IMR-90 (cell line): ENCODE data around the gene CNPY3. TPM values are rescaled to one million over a fixed set of nuclear protein-coding genes. Genes with fewer than 3 reads are reported as not detected.

Experiments used
- ATAC-seq: fragments of 200-7000 bp; cut with Tn5 transposase; 2 replicates; pipeline ENCODE4 v1.9.1; 2020; ENCODE audit warnings: low read depth, mild to moderate bottlenecking, moderate library complexity
- BruUV-seq: library from RNA; stranded (reverse); fragments of 400-500 nt; replicated peaks from 2 replicates; lab custom pipeline; 2021; lab: Mats Ljungman, UMichigan
- CTCF ChIA-PET: fragments of 300-600 bp; formaldehyde crosslinking; extraction: SDS; loops from one replicate; lab custom pipeline; 2021; ENCODE audit warnings: antibody characterized with exemption; lab: Yijun Ruan, JAX
- POLR2A ChIA-PET: fragments of 300-600 bp; sonication (Branson Sonifier 250); formaldehyde crosslinking; loops from one replicate; lab custom pipeline; 2022; ENCODE audit warnings: antibody characterized with exemption; ENCODE audit not compliant: unreplicated experiment; lab: Charles Lee
- DNase-seq: peaks from one replicate; pipeline ENCODE4 v3.0.0; 2013
- H2AFZ ChIP-seq: replicated peaks from 2 replicates; pipeline ENCODE3; 2013; ENCODE audit warnings: low read length, mild to moderate bottlenecking; ENCODE audit not compliant: poor library complexity
- H2AK5ac ChIP-seq: 2 replicates; pipeline ENCODE4 v1.6.1; 2013; ENCODE audit warnings: low read depth, low read length, inconsistent platforms
- H2AK9ac ChIP-seq: replicated peaks from 2 replicates; pipeline ENCODE3; 2013; ENCODE audit warnings: mild to moderate bottlenecking, low read depth, low read length, moderate library complexity; ENCODE audit not compliant: poor library complexity
- H2BK120ac ChIP-seq: 2 replicates; pipeline ENCODE4 v1.6.1; 2013; ENCODE audit warnings: low read depth, low read length, inconsistent platforms
- H2BK15ac ChIP-seq: 3 replicates; pipeline ENCODE4 v1.6.1; 2013; ENCODE audit warnings: low read depth, low read length, inconsistent platforms
- H2BK20ac ChIP-seq: 2 replicates; pipeline ENCODE4 v1.6.1; 2013; ENCODE audit warnings: low read depth, mild to moderate bottlenecking, inconsistent platforms, low read length, moderate library complexity
- H2BK5ac ChIP-seq: 2 replicates; pipeline ENCODE4 v1.6.1; 2013; ENCODE audit warnings: mild to moderate bottlenecking, low read depth, low read length, inconsistent platforms; ENCODE audit not compliant: poor library complexity, severe bottlenecking
- H3K14ac ChIP-seq: replicated peaks from 2 replicates; pipeline ENCODE4 v1.6.1; 2013; ENCODE audit warnings: low read depth, low read length, inconsistent platforms
- H3K18ac ChIP-seq: 2 replicates; pipeline ENCODE4 v1.6.1; 2013; ENCODE audit warnings: low read depth, low read length, control low read depth
- H3K23ac ChIP-seq: 2 replicates; pipeline ENCODE4 v1.6.1; 2013; ENCODE audit warnings: low read depth, low read length, inconsistent platforms
- H3K27ac ChIP-seq: 2 replicates; pipeline ENCODE4 v1.5.1; 2013; ENCODE audit warnings: mild to moderate bottlenecking, control low read depth, low read length; ENCODE audit not compliant: insufficient read depth
- H3K27me3 ChIP-seq: 2 replicates; pipeline ENCODE4 v1.6.1; 2013; ENCODE audit warnings: low read length; ENCODE audit not compliant: control insufficient read depth, insufficient read depth
- H3K36me3 ChIP-seq: 2 replicates; pipeline ENCODE4 v1.6.1; 2013; ENCODE audit warnings: low read length, mixed read lengths; ENCODE audit not compliant: control insufficient read depth, insufficient read depth
- H3K4ac ChIP-seq: 2 replicates; pipeline ENCODE4 v1.6.1; 2013; ENCODE audit warnings: low read depth, low read length, inconsistent platforms
- H3K4me1 ChIP-seq: 2 replicates; pipeline ENCODE4 v1.6.1; 2013; ENCODE audit warnings: low read length, mixed read lengths; ENCODE audit not compliant: control insufficient read depth, insufficient read depth
- H3K4me2 ChIP-seq: 2 replicates; pipeline ENCODE4 v1.6.1; 2013; ENCODE audit warnings: low read depth, mild to moderate bottlenecking, control low read depth, low read length, moderate library complexity
- H3K4me3 ChIP-seq: 2 replicates; pipeline ENCODE4 v1.5.1; 2013; ENCODE audit warnings: low read depth, mild to moderate bottlenecking, control low read depth, low read length, moderate library complexity; ENCODE audit not compliant: insufficient read depth
- H3K56ac ChIP-seq: 2 replicates; pipeline ENCODE4 v1.6.1; 2013; ENCODE audit warnings: low read length, inconsistent platforms; ENCODE audit not compliant: insufficient read depth; ENCODE audit errors: extremely low read depth
- H3K79me1 ChIP-seq, 2 experiments: 2 replicates each; pipeline ENCODE4 v1.6.1; 2013; ENCODE audit warnings: low read length in 2 of 2, inconsistent platforms in 1 of 2, low read depth in 1 of 2
- H3K9ac ChIP-seq: 2 replicates; pipeline ENCODE4 v1.6.1; 2013; ENCODE audit warnings: low read depth, low read length, control low read depth
- H3K9me1 ChIP-seq: 2 replicates; pipeline ENCODE4 v1.6.1; 2013; ENCODE audit warnings: low read length, inconsistent platforms; ENCODE audit not compliant: insufficient read depth
- H3K9me3 ChIP-seq: 2 replicates; pipeline ENCODE4 v1.6.1; 2013; ENCODE audit warnings: low read length; ENCODE audit not compliant: control insufficient read depth, insufficient read depth
- H4K20me1 ChIP-seq: 2 replicates; pipeline ENCODE4 v1.6.1; 2013; ENCODE audit warnings: low read length, inconsistent platforms; ENCODE audit not compliant: insufficient read depth
- H4K5ac ChIP-seq: 2 replicates; pipeline ENCODE4 v1.6.1; 2013; ENCODE audit warnings: mild to moderate bottlenecking, low read depth, low read length, control low read depth
- H4K8ac ChIP-seq, 2 experiments: 2 replicates each; pipeline ENCODE4 v1.6.1; 2013; ENCODE audit warnings: low read depth in 2 of 2, low read length in 2 of 2, control low read depth in 1 of 2, inconsistent platforms in 1 of 2
- H4K91ac ChIP-seq: 2 replicates; pipeline ENCODE4 v1.6.1; 2013; ENCODE audit warnings: low read depth, low read length, inconsistent platforms; ENCODE audit not compliant: insufficient read depth
- BHLHE40 ChIP-seq: fragments of 150-350 bp; IDR thresholded peaks from 2 replicates; pipeline ENCODE4 v1.6.1; 2016; ENCODE audit warnings: mild to moderate bottlenecking, low read depth, low read length
- CEBPB ChIP-seq: IDR thresholded peaks from 2 replicates; pipeline ENCODE4 v1.6.1; 2012; ENCODE audit warnings: low read depth, low read length, improper control_type of control experiment
- CHD1 ChIP-seq: IDR thresholded peaks from 2 replicates; pipeline ENCODE4 v1.6.1; 2012; ENCODE audit warnings: low read depth, low read length, improper control_type of control experiment
- CTCF ChIP-seq: conservative IDR thresholded peaks from 2 replicates; pipeline ENCODE4 v1.5.1; 2012; ENCODE audit warnings: mild to moderate bottlenecking, low read depth, low read length, improper control_type of control experiment
- ELK1 ChIP-seq: fragments of 150-350 bp; IDR thresholded peaks from 2 replicates; pipeline ENCODE4 v1.6.1; 2016; ENCODE audit warnings: low read depth, mild to moderate bottlenecking, low read length, moderate library complexity, borderline replicate concordance
- FOS ChIP-seq: fragments of 150-350 bp; IDR thresholded peaks from 2 replicates; pipeline ENCODE4 v1.6.1; 2016; ENCODE audit warnings: low read depth, low read length
- MAFK ChIP-seq: IDR thresholded peaks from 2 replicates; pipeline ENCODE4 v1.6.1; 2012; ENCODE audit warnings: low read depth, low read length, improper control_type of control experiment
- MAZ ChIP-seq: IDR thresholded peaks from 2 replicates; pipeline ENCODE4 v1.6.1; 2012; ENCODE audit warnings: low read depth, mild to moderate bottlenecking, low read length, improper control_type of control experiment, moderate library complexity, borderline replicate concordance
- MXI1 ChIP-seq: IDR thresholded peaks from 2 replicates; pipeline ENCODE4 v1.6.1; 2012; ENCODE audit warnings: low read depth, mild to moderate bottlenecking, low read length, moderate library complexity, borderline replicate concordance
- NFE2L2 ChIP-seq: fragments of 150-350 bp; IDR thresholded peaks from 2 replicates; pipeline ENCODE4 v1.6.1; 2016; ENCODE audit warnings: low read depth, mild to moderate bottlenecking, low read length
- POLR2A ChIP-seq: IDR thresholded peaks from 2 replicates; pipeline ENCODE4 v1.6.1; 2012; ENCODE audit warnings: mild to moderate bottlenecking, low read depth, low read length
- RAD21 ChIP-seq: IDR thresholded peaks from 2 replicates; pipeline ENCODE4 v1.6.1; 2012; ENCODE audit warnings: low read length, improper control_type of control experiment
- RCOR1 ChIP-seq: IDR thresholded peaks from 2 replicates; pipeline ENCODE4 v1.6.1; 2012; ENCODE audit warnings: mild to moderate bottlenecking, low read length, improper control_type of control experiment; ENCODE audit not compliant: insufficient replicate concordance
- RFX5 ChIP-seq: IDR thresholded peaks from 2 replicates; pipeline ENCODE4 v1.8.0; 2012; ENCODE audit warnings: low read depth, mild to moderate bottlenecking, low read length, moderate library complexity
- USF2 ChIP-seq: fragments of 150-350 bp; IDR thresholded peaks from 2 replicates; pipeline ENCODE4 v1.6.1; 2017; ENCODE audit warnings: mild to moderate bottlenecking, antibody characterized with exemption, low read length, low read depth
- WGBS, 2 experiments: methylation state at CpG; one replicate each; pipeline versions ENCODE4 v1.1.5 to v1.1.7; 2013; ENCODE audit warnings: missing lambda C conversion rate in 2 of 2; ENCODE audit not compliant: insufficient read length in 1 of 2; ENCODE audit errors: extremely low coverage in 2 of 2; 5-methylcytosine and 5-hydroxymethylcytosine counted together
- dilution Hi-C: fragments of 300-500 bp; cut with HindIII; formaldehyde crosslinking; loops from one replicate; pipeline ENCODE4 v1.14.3; 2018; ENCODE audit warnings: low sequenced_read_pairs; ENCODE audit not compliant: unreplicated experiment
- in situ Hi-C: fragments of 300-500 bp; cut with MboI; formaldehyde crosslinking; loops from 3 replicates; pipeline ENCODE4 v1.14.3; 2019; ENCODE audit warnings: low sequenced_read_pairs, inconsistent platforms, mixed read lengths
- intact Hi-C: fragments of 100-400 bp; cut with micrococcal nuclease; formaldehyde crosslinking; loops from 2 replicates; pipeline ENCODE4 v1.10.0; 2022
- polyA plus RNA-seq, 3 experiments: library from polyadenylated mRNA; depleted of rRNA; stranded (reverse); fragments of >200 nt; gene quantifications; 2 replicates each; pipeline ENCODE4 v1.2.3, GENCODE V29; 2012; ENCODE audit warnings: low replicate concordance in 1 of 3
- total RNA-seq: library from RNA; depleted of rRNA; stranded (reverse); fragments of >200 nt; gene quantifications from 2 replicates; pipeline ENCODE4 v1.2.3, GENCODE V29; 2012

The CNPY3 gene
- total and polyA plus RNA-seq, 2 of the 4 experiments (the other 2 are of a cell fraction) = 13.3 to 39.2 TPM

GRCh38 chr6:42935322-42935721, 6.0 kb downstream of the CNPY3 start:
- peaks cover 44 to 64% of the 10 kb centered on the region in 2 experiments for H3K79me1 ChIP-seq
- POLR2A ChIA-PET = no interaction called here
- H2BK20ac ChIP-seq = no peak overlapping the region
- no peak overlapping the region for H3K14ac ChIP-seq
- H3K9me3 ChIP-seq = no peaks in the 10 kb centered on the region
- no peak overlapping the region for H3K18ac ChIP-seq
- no peak overlapping the region for H2AK9ac ChIP-seq
- no peak overlapping the region for H2AFZ ChIP-seq
- H3K23ac ChIP-seq = no peak overlapping the region
- dilution Hi-C loops (no loop called here), in situ Hi-C loops (no loop called here), intact Hi-C loops (no loop called here)
- H4K20me1 ChIP-seq = no peaks in the 10 kb centered on the region
- no peak overlapping the region for H2BK120ac ChIP-seq
- no CpG with 5 or more reads among the region's 7 CpGs for WGBS, 2 experiments
- H3K56ac ChIP-seq = no peak overlapping the region
- H3K4ac ChIP-seq = no peak overlapping the region
- H2AK5ac ChIP-seq = no peak overlapping the region
- no peak overlapping the region for H3K4me3 ChIP-seq
- no peak overlapping the region for H3K27ac ChIP-seq
- H2BK15ac ChIP-seq = no peak overlapping the region
- H4K91ac ChIP-seq = no peak overlapping the region
- peaks cover 5% of the 10 kb centered on the region for H3K4me1 ChIP-seq
- peaks cover 33% of the 10 kb centered on the region for H3K36me3 ChIP-seq
- no peak for TF ChIP-seq USF2
- TF ChIP-seq CEBPB = no peak
- no peak for TF ChIP-seq CHD1
- TF ChIP-seq POLR2A = no peak
- TF ChIP-seq RFX5 = no peak
- TF ChIP-seq FOS = no peak
- TF ChIP-seq MAFK = no peak
- no peak for TF ChIP-seq BHLHE40
- no peak for TF ChIP-seq ELK1
- no peak for TF ChIP-seq CTCF
- TF ChIP-seq RAD21 = no peak
- no peak for TF ChIP-seq NFE2L2
- no peak for TF ChIP-seq RCOR1
- no peak for TF ChIP-seq MAZ
- TF ChIP-seq MXI1 = no peak
- H3K9ac ChIP-seq = no peak overlapping the region
- peaks cover 4% of the 10 kb centered on the region; the same call in 1 of the 2 replicates for H3K9me1 ChIP-seq
- H4K5ac ChIP-seq = no peak overlapping the region
- CTCF ChIA-PET = no interaction called here
- BruUV-seq = no TSS peak
- no peak for ATAC-seq
- no peak overlapping the region for H2BK5ac ChIP-seq
- H3K4me2 ChIP-seq = no peak overlapping the region
- no peaks in the 10 kb centered on the region for H3K27me3 ChIP-seq
- no peak for DNase-seq
- no peak overlapping the region for H4K8ac ChIP-seq
